Endothelial cell of umbilical vein (primary cell): ENCODE data around the gene KLHL25. TPM values are rescaled to one million over a fixed set of nuclear protein-coding genes. Genes with fewer than 3 reads are reported as not detected.

Experiments used
- BruUV-seq: library from RNA; stranded (reverse); fragments of 400-500 nt; replicated peaks from 2 replicates; lab custom pipeline; 2021; lab: Mats Ljungman, UMichigan
- CTCF ChIA-PET: fragments of 300-600, 350-600 bp; sonication (Branson Sonifier 250); formaldehyde crosslinking; loops from one replicate; lab custom pipeline; 2021; ENCODE audit warnings: antibody characterized with exemption, inconsistent platforms; lab: Charles Lee
- POLR2A ChIA-PET: fragments of 300-600, 350-600 bp; sonication (Branson Sonifier 250); formaldehyde crosslinking; loops from one replicate; lab custom pipeline; 2021; ENCODE audit warnings: antibody characterized with exemption, inconsistent platforms; lab: Charles Lee
- DNase-seq: peaks from one replicate; pipeline ENCODE4 v3.0.0-alpha.2; 2011; ENCODE audit warnings: low read depth, low spot score
- FAIRE-seq: peaks from 2 replicates; lab custom pipeline; 2011; peaks lifted over from hg19 to GRCh38; lab: Jason Lieb, UNC
- H2AFZ ChIP-seq: 2 replicates; pipeline ENCODE4 v1.6.0; 2012; ENCODE audit warnings: low read depth, low read length, control low read depth, inconsistent platforms
- H3K27ac ChIP-seq: 2 replicates; pipeline ENCODE4 v1.5.1; 2011; ENCODE audit warnings: low read depth, mild to moderate bottlenecking, control low read depth, low read length, moderate library complexity; ENCODE audit not compliant: insufficient read depth
- H3K27me3 ChIP-seq, 2 experiments: 2 replicates each; pipeline versions ENCODE4 v1.6.0 to v1.6.1; 2011; ENCODE audit warnings: low read length in 2 of 2, mixed read lengths in 1 of 2; ENCODE audit not compliant: control insufficient read depth in 2 of 2, insufficient read depth in 2 of 2
- H3K36me3 ChIP-seq, 2 experiments: 2 replicates in 1 of 2; 3 replicates in 1 of 2; pipeline ENCODE4 v1.5.1; 2011; ENCODE audit warnings: low read length in 2 of 2, mild to moderate bottlenecking in 1 of 2, moderate library complexity in 1 of 2; ENCODE audit not compliant: control insufficient read depth in 2 of 2, insufficient read depth in 2 of 2; ENCODE audit errors: extremely low read depth in 1 of 2
- H3K4me1 ChIP-seq: 3 replicates; pipeline ENCODE4 v1.5.1; 2011; ENCODE audit warnings: mild to moderate bottlenecking, low read length; ENCODE audit not compliant: control insufficient read depth, insufficient read depth; ENCODE audit errors: extremely low read depth
- H3K4me2 ChIP-seq: 2 replicates; pipeline ENCODE4 v1.6.1; 2011; ENCODE audit warnings: low read length, control low read depth, mixed read lengths; ENCODE audit not compliant: insufficient read depth
- H3K4me3 ChIP-seq, 3 experiments: fragments of 200-600 bp in 1 of 3; sonication (generic), shearing (Covaris generic) in 1 of 3; replicated peaks in 1 of 3; 2 replicates each; pipeline ENCODE4 v1.5.1; 2011 to 2016; ENCODE audit warnings: control low read depth in 3 of 3, low read length in 3 of 3, mild to moderate bottlenecking in 2 of 3, inconsistent platforms in 1 of 3, low read depth in 1 of 3, moderate library complexity in 1 of 3; ENCODE audit not compliant: insufficient read depth in 1 of 3
- H3K79me2 ChIP-seq: 2 replicates; pipeline ENCODE4 v1.6.0; 2012; ENCODE audit warnings: low read length, inconsistent platforms; ENCODE audit not compliant: control insufficient read depth, insufficient read depth
- H3K9ac ChIP-seq: replicated peaks from 2 replicates; pipeline ENCODE3; 2011; ENCODE audit warnings: low read length, control low read depth; ENCODE audit not compliant: insufficient read depth; ENCODE audit errors: extremely low read depth
- H3K9me1 ChIP-seq: replicated peaks from 3 replicates; pipeline ENCODE4 v1.6.0; 2011; ENCODE audit warnings: mild to moderate bottlenecking, low read length; ENCODE audit not compliant: control insufficient read depth, insufficient read depth; ENCODE audit errors: extremely low read depth
- H3K9me3 ChIP-seq: replicated peaks from 2 replicates; pipeline ENCODE4 v1.5.1; 2012; ENCODE audit warnings: low read length, inconsistent platforms; ENCODE audit not compliant: control insufficient read depth, insufficient read depth
- H4K20me1 ChIP-seq: replicated peaks from 2 replicates; pipeline ENCODE3; 2011; ENCODE audit warnings: mild to moderate bottlenecking, low read length; ENCODE audit not compliant: control insufficient read depth, insufficient read depth; ENCODE audit errors: extremely low read depth
- EZH2 ChIP-seq: IDR thresholded peaks from 2 replicates; pipeline ENCODE4 v1.6.1; 2012; ENCODE audit warnings: borderline replicate concordance, low read depth, mild to moderate bottlenecking, moderate library complexity, low read length, inconsistent platforms; ENCODE audit not compliant: severe bottlenecking
- FOS ChIP-seq: IDR thresholded peaks from 2 replicates; pipeline ENCODE4 v1.6.1; 2011; ENCODE audit warnings: mild to moderate bottlenecking, low read length, moderate library complexity, borderline replicate concordance; ENCODE audit not compliant: insufficient read depth
- GATA2 ChIP-seq: IDR thresholded peaks from 2 replicates; pipeline ENCODE4 v1.7.0; 2011; ENCODE audit warnings: low read depth, mild to moderate bottlenecking, moderate library complexity, mixed read lengths, low read length; ENCODE audit not compliant: insufficient read length, insufficient read depth
- JUN ChIP-seq: IDR thresholded peaks from 2 replicates; pipeline ENCODE4 v1.6.1; 2011; ENCODE audit warnings: borderline replicate concordance, low read depth; ENCODE audit not compliant: insufficient read length, insufficient read depth
- MYC ChIP-seq: IDR thresholded peaks from one replicate; pipeline ENCODE4 v1.6.1; 2011; ENCODE audit warnings: mild to moderate bottlenecking, low read depth, low read length
- POLR2A ChIP-seq: IDR thresholded peaks from 2 replicates; pipeline ENCODE4 v1.6.1; 2012; ENCODE audit warnings: low read depth, mild to moderate bottlenecking, control low read depth, low read length
- POLR2AphosphoS5 ChIP-seq: IDR thresholded peaks from 2 replicates; pipeline ENCODE4 v1.6.1; 2012; ENCODE audit warnings: low read depth, mild to moderate bottlenecking, control low read depth, low read length, moderate library complexity; ENCODE audit not compliant: insufficient read depth
- dilution Hi-C: fragments of 300-500 bp; cut with MboI; formaldehyde crosslinking; loops from one replicate; pipeline ENCODE4 v1.15.0; 2019; ENCODE audit warnings: low sequenced_read_pairs; ENCODE audit not compliant: extremely low pct_ligation_motif_present
- intact Hi-C: fragments of 100-400 bp; cut with micrococcal nuclease; formaldehyde crosslinking; loops from one replicate; pipeline ENCODE4 v1.10.0; 2022
- polyA plus RNA-seq, 4 experiments: library from polyadenylated mRNA; depleted of rRNA in 3 of 4; stranded (reverse) in 3 of 4; unstranded in 1 of 4; fragments of >200 nt; gene quantifications; 2 replicates each; pipeline versions ENCODE4 v1.2.1 to v1.2.3, GENCODE V29; 2011 to 2012; ENCODE audit warnings: missing spikeins in 1 of 4
- total RNA-seq: library from RNA; stranded (reverse); gene quantifications from 2 replicates; pipeline ENCODE4 v1.2.3, GENCODE V29; 2021
- TF ChIP-seq, protein P1 (sequence below), 2 donors: IDR thresholded peaks; 1 replicate in 1 of 2; 2 replicates in 1 of 2; pipeline ENCODE4 v1.5.1; 2011; ENCODE audit warnings: low read length in 2 of 2, mild to moderate bottlenecking in 2 of 2, moderate library complexity in 2 of 2, control low read depth in 1 of 2, inconsistent platforms in 1 of 2, low read depth in 1 of 2; ENCODE audit not compliant: insufficient read depth in 1 of 2; ENCODE audit errors: extremely low read depth in 1 of 2
- TF ChIP-seq, protein P2 (sequence below): IDR thresholded peaks from 2 replicates; pipeline ENCODE4 v1.6.1; 2011; ENCODE audit not compliant: insufficient read depth, insufficient read length

KLHL25 gene
- total and polyA plus RNA-seq, 2 donors (not counting 3 experiments of a cell fraction or from before 2014, with no cell fraction given), result 5.4 to 6.4 TPM

DNA sequence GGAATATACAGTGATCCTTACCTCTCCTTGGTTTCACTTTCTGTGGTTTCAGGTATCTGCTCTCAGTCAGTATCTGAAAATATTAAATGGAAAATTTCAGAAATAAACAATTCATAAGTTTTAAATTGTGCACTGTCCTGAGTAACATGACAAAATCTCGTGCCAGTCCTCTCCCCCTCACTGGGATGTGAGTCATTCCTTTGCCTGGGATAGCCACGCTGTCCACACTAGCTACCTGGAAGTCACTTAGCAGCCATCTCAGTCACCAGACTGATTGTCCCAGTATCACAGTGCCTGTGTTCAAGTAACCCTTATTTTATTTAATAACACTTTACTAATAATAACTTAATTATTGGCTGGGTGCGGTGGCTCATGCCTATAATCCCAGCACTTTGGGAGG lies 15.3 kb upstream of the KLHL25 start:
- Histone ChIP-seq H3K36me3 (no peaks in the 10 kb centered on the region), H4K20me1 (no peaks in the 10 kb centered on the region), H3K79me2 (no peaks in the 10 kb centered on the region), H3K4me3 (no peak overlapping the region), H3K9me3 (no peaks in the 10 kb centered on the region), H3K27me3 (no peaks in the 10 kb centered on the region), H3K4me1 (no peaks in the 10 kb centered on the region), H3K4me2 (no peak overlapping the region), H3K9ac (no peak overlapping the region), H3K27ac (no peak overlapping the region), H2AFZ (no peak overlapping the region), H3K9me1 (no peaks in the 10 kb centered on the region)
- DNase-seq, result no peak
- no TSS peak for BruUV-seq
- FAIRE-seq, result no peak
- TF ChIP-seq EZH2 (no peak), GATA2 (no peak), POLR2AphosphoS5 (no peak)
- TF ChIP-seq, protein P1, sequence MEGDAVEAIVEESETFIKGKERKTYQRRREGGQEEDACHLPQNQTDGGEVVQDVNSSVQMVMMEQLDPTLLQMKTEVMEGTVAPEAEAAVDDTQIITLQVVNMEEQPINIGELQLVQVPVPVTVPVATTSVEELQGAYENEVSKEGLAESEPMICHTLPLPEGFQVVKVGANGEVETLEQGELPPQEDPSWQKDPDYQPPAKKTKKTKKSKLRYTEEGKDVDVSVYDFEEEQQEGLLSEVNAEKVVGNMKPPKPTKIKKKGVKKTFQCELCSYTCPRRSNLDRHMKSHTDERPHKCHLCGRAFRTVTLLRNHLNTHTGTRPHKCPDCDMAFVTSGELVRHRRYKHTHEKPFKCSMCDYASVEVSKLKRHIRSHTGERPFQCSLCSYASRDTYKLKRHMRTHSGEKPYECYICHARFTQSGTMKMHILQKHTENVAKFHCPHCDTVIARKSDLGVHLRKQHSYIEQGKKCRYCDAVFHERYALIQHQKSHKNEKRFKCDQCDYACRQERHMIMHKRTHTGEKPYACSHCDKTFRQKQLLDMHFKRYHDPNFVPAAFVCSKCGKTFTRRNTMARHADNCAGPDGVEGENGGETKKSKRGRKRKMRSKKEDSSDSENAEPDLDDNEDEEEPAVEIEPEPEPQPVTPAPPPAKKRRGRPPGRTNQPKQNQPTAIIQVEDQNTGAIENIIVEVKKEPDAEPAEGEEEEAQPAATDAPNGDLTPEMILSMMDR (IDR thresholded peaks at IDR 0.05; ENCODE audit: extremely low read depth in 1 of 2, insufficient read depth in 1 of 2, low read depth in 1 of 2, low read length in 2 of 2), result no peak
- intact Hi-C loops (no loop called here), dilution Hi-C loops (no loop called here)
- POLR2A ChIA-PET, result no interaction called here
- CTCF ChIA-PET, result no interaction called here

DNA sequence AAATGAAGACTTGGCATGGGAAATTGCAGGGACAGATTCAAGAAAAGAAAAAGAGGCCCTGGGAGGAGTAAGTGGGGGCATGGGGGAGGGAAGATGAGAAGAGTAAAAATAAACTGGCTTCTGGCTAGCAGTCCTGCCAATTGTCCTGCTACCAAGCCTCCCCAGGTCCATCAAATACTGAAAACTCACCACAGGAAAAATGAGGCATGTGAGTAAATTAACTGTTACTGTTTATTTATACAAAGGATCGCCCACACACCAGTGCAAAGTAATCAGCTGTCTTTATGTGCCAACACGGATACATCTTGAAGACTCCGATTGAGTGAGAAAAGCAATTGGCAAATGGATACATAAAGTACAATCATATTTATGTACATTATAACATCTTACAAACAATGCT lies 10.7 kb upstream of the KLHL25 start:
- H2AFZ ChIP-seq, result no peak overlapping the region
- DNase-seq (no peak), FAIRE-seq (no peak)
- H3K36me3 ChIP-seq, result no peaks in the 10 kb centered on the region
- no peaks in the 10 kb centered on the region for H3K4me1 ChIP-seq
- no peaks in the 10 kb centered on the region for H3K9me3 ChIP-seq
- POLR2A ChIA-PET, result no interaction called here
- CTCF ChIA-PET, result no interaction called here
- intact Hi-C loops, result no loop called here
- no peaks in the 10 kb centered on the region for H3K79me2 ChIP-seq
- no peak overlapping the region for H3K4me2 ChIP-seq
- no peak overlapping the region for H3K27ac ChIP-seq
- TF ChIP-seq POLR2A (no peak), JUN (no peak), POLR2AphosphoS5 (no peak), GATA2 (no peak), FOS (no peak), MYC (no peak), EZH2 (no peak)
- TF ChIP-seq, protein P2, sequence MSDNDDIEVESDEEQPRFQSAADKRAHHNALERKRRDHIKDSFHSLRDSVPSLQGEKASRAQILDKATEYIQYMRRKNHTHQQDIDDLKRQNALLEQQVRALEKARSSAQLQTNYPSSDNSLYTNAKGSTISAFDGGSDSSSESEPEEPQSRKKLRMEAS, result no peak
- TF ChIP-seq, protein P1 (IDR thresholded peaks at IDR 0.05; ENCODE audit: extremely low read depth in 1 of 2, insufficient read depth in 1 of 2, low read depth in 1 of 2, low read length in 2 of 2), result no peak
- H3K27me3 ChIP-seq, result no peaks in the 10 kb centered on the region
- H3K9me1 ChIP-seq, result no peaks in the 10 kb centered on the region
- H3K4me3 ChIP-seq, result no peak overlapping the region
- no peaks in the 10 kb centered on the region for H4K20me1 ChIP-seq
- H3K9ac ChIP-seq, result no peak overlapping the region
- no TSS peak for BruUV-seq
- dilution Hi-C loops, result no loop called here
